WTC11 (cell line): ENCODE results near the gene FURIN.

Experiments used
- FOXJ3 ChIP-seq: sonication (generic); formaldehyde crosslinking; IDR thresholded peaks from 2 replicates; pipeline ENCODE4 v1.9.0; 2021; ENCODE audit warnings: missing genetic modification reagents, mild to moderate bottlenecking, borderline replicate concordance
- HMGA2 ChIP-seq: fragments of 250-450 bp; sonication (Bioruptor Pico); IDR thresholded peaks from 2 replicates; pipeline ENCODE4 v1.4.0; 2021; ENCODE audit warnings: mild to moderate bottlenecking, moderate library complexity
- MYBL2 ChIP-seq: sonication (generic); formaldehyde crosslinking; IDR thresholded peaks from 2 replicates; pipeline ENCODE4 v1.8.1; 2023; ENCODE audit warnings: mild to moderate bottlenecking, moderate library complexity, missing genetic modification reagents
- NFE2L1 ChIP-seq: sonication (generic); formaldehyde crosslinking; IDR thresholded peaks from 2 replicates; pipeline ENCODE4 v1.8.1; 2023; ENCODE audit warnings: missing genetic modification reagents
- TEAD4 ChIP-seq: sonication (generic); formaldehyde crosslinking; IDR thresholded peaks from 2 replicates; pipeline ENCODE4 v1.8.0; 2022; ENCODE audit warnings: mild to moderate bottlenecking, missing genetic modification reagents
- TF ChIP-seq, protein P1 (sequence below): sonication (generic); formaldehyde crosslinking; IDR thresholded peaks from 2 replicates; pipeline ENCODE4 v1.8.1; 2022; ENCODE audit warnings: missing genetic modification reagents, borderline replicate concordance
- TF ChIP-seq, protein P2 (sequence below): sonication (generic); formaldehyde crosslinking; IDR thresholded peaks from 2 replicates; pipeline ENCODE4 v1.8.1; 2023; ENCODE audit warnings: mild to moderate bottlenecking, missing genetic modification reagents, moderate library complexity
- TF ChIP-seq, protein P3 (sequence below): fragments of 200-600 bp; IDR thresholded peaks from 2 replicates; pipeline ENCODE4 v1.8.0; 2022; ENCODE audit warnings: antibody characterized with exemption
- TF ChIP-seq, protein P4 (sequence below): fragments of 250-450 bp; sonication (Bioruptor Pico); IDR thresholded peaks from 2 replicates; pipeline ENCODE4 v2.1.2; 2022; ENCODE audit warnings: mild to moderate bottlenecking, moderate library complexity
- TF ChIP-seq, protein P5 (sequence below): sonication (generic); formaldehyde crosslinking; IDR thresholded peaks from 2 replicates; pipeline ENCODE4 v1.8.1; 2023; ENCODE audit warnings: mild to moderate bottlenecking, missing genetic modification reagents
- TF ChIP-seq, protein P6 (sequence below): sonication (generic); formaldehyde crosslinking; IDR thresholded peaks from 2 replicates; pipeline ENCODE4 v1.8.1; 2023; ENCODE audit warnings: mild to moderate bottlenecking, missing genetic modification reagents

DNA sequence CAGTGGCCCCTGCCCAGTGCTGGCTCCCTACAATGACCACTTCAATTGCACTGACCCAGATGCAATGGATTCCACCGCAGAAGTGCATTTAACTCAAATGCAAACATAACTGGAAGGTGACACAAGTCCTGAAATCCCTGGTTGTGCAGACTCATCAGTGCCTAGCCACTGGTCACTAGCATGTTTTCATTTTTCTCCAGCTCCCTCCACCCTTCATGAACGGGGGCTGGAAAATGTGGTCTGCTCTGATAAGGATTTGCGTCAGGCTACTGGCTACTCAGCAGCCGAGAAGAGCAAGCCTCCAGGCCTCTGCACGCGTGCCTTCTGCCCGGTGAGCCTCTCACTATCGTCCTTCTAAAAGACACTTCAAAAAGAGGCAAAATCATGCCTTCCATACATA, 27.4 kb upstream of the FURIN start:
- TF ChIP-seq, protein P1, sequence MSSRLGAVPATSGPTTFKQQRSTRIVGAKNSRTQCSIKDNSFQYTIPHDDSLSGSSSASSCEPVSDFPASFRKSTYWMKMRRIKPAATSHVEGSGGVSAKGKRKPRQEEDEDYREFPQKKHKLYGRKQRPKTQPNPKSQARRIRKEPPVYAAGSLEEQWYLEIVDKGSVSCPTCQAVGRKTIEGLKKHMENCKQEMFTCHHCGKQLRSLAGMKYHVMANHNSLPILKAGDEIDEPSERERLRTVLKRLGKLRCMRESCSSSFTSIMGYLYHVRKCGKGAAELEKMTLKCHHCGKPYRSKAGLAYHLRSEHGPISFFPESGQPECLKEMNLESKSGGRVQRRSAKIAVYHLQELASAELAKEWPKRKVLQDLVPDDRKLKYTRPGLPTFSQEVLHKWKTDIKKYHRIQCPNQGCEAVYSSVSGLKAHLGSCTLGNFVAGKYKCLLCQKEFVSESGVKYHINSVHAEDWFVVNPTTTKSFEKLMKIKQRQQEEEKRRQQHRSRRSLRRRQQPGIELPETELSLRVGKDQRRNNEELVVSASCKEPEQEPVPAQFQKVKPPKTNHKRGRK (CRISPR knock-in tag), result no peak
- TF ChIP-seq, protein P2, sequence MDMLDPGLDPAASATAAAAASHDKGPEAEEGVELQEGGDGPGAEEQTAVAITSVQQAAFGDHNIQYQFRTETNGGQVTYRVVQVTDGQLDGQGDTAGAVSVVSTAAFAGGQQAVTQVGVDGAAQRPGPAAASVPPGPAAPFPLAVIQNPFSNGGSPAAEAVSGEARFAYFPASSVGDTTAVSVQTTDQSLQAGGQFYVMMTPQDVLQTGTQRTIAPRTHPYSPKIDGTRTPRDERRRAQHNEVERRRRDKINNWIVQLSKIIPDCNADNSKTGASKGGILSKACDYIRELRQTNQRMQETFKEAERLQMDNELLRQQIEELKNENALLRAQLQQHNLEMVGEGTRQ (CRISPR knock-in tag), result no peak
- TF ChIP-seq NFE2L1 (CRISPR knock-in tag), result no peak
- TF ChIP-seq, protein P3, sequence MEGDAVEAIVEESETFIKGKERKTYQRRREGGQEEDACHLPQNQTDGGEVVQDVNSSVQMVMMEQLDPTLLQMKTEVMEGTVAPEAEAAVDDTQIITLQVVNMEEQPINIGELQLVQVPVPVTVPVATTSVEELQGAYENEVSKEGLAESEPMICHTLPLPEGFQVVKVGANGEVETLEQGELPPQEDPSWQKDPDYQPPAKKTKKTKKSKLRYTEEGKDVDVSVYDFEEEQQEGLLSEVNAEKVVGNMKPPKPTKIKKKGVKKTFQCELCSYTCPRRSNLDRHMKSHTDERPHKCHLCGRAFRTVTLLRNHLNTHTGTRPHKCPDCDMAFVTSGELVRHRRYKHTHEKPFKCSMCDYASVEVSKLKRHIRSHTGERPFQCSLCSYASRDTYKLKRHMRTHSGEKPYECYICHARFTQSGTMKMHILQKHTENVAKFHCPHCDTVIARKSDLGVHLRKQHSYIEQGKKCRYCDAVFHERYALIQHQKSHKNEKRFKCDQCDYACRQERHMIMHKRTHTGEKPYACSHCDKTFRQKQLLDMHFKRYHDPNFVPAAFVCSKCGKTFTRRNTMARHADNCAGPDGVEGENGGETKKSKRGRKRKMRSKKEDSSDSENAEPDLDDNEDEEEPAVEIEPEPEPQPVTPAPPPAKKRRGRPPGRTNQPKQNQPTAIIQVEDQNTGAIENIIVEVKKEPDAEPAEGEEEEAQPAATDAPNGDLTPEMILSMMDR, result no peak
- no peak for TF ChIP-seq HMGA2 (CRISPR knock-in tag)
- TF ChIP-seq TEAD4 (CRISPR knock-in tag), result no peak
- TF ChIP-seq FOXJ3 (CRISPR knock-in tag), result no peak
- TF ChIP-seq, protein P4, sequence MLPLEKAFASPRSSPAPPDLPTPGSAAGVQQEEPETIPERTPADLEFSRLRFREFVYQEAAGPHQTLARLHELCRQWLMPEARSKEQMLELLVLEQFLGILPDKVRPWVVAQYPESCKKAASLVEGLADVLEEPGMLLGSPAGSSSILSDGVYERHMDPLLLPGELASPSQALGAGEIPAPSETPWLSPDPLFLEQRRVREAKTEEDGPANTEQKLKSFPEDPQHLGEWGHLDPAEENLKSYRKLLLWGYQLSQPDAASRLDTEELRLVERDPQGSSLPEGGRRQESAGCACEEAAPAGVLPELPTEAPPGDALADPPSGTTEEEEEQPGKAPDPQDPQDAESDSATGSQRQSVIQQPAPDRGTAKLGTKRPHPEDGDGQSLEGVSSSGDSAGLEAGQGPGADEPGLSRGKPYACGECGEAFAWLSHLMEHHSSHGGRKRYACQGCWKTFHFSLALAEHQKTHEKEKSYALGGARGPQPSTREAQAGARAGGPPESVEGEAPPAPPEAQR (CRISPR knock-in tag), result no peak
- TF ChIP-seq, protein P5, sequence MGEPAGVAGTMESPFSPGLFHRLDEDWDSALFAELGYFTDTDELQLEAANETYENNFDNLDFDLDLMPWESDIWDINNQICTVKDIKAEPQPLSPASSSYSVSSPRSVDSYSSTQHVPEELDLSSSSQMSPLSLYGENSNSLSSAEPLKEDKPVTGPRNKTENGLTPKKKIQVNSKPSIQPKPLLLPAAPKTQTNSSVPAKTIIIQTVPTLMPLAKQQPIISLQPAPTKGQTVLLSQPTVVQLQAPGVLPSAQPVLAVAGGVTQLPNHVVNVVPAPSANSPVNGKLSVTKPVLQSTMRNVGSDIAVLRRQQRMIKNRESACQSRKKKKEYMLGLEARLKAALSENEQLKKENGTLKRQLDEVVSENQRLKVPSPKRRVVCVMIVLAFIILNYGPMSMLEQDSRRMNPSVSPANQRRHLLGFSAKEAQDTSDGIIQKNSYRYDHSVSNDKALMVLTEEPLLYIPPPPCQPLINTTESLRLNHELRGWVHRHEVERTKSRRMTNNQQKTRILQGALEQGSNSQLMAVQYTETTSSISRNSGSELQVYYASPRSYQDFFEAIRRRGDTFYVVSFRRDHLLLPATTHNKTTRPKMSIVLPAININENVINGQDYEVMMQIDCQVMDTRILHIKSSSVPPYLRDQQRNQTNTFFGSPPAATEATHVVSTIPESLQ, result no peak
- TF ChIP-seq, protein P6, sequence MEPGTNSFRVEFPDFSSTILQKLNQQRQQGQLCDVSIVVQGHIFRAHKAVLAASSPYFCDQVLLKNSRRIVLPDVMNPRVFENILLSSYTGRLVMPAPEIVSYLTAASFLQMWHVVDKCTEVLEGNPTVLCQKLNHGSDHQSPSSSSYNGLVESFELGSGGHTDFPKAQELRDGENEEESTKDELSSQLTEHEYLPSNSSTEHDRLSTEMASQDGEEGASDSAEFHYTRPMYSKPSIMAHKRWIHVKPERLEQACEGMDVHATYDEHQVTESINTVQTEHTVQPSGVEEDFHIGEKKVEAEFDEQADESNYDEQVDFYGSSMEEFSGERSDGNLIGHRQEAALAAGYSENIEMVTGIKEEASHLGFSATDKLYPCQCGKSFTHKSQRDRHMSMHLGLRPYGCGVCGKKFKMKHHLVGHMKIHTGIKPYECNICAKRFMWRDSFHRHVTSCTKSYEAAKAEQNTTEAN (CRISPR knock-in tag), result no peak
- TF ChIP-seq MYBL2, result no peak
